Upper lobe of right lung (tissue), 1 donor: ENCODE data around the gene SUSD4. TPM values are rescaled to one million over a fixed set of nuclear protein-coding genes. Genes with fewer than 3 reads are reported as not detected.

Experiments
- ATAC-seq: fragments of 200-7000 bp; cut with Tn5 transposase; one replicate; pipeline ENCODE4 v1.9.1; 2020; ENCODE audit warnings: mild to moderate bottlenecking, moderate library complexity
- DNase-seq: peaks from one replicate; pipeline ENCODE4 v3.0.0-alpha.2; 2020
- H3K27ac ChIP-seq: fragments of 200-600 bp; one replicate; pipeline ENCODE4 v1.8.0; 2022
- H3K27me3 ChIP-seq: fragments of 200-600 bp; one replicate; pipeline ENCODE4 v1.8.0; 2022; ENCODE audit warnings: mild to moderate bottlenecking
- H3K36me3 ChIP-seq: fragments of 200-600 bp; one replicate; pipeline ENCODE4 v1.8.0; 2022
- H3K4me1 ChIP-seq: fragments of 200-600 bp; one replicate; pipeline ENCODE4 v1.8.0; 2022
- H3K4me3 ChIP-seq: fragments of 200-600 bp; one replicate; pipeline ENCODE4 v1.8.0; 2022; ENCODE audit warnings: mild to moderate bottlenecking
- H3K9me3 ChIP-seq: fragments of 200-600 bp; one replicate; pipeline ENCODE4 v1.8.0; 2022
- intact Hi-C: fragments of 100-400 bp; cut with DNase I; formaldehyde crosslinking; loops from one replicate; pipeline ENCODE4 v1.11.0; 2022
- total RNA-seq: library from RNA; stranded (reverse); fragmentation: NEBNext Ultra II Directional; extraction: Animal tissue kit (Norgen Biotek cat#: 25700); gene quantifications from one replicate; pipeline ENCODE4 v1.2.1, GENCODE V29; 2021
- TF ChIP-seq, protein P1 (sequence below): fragments of 200-600 bp; IDR thresholded peaks from one replicate; pipeline ENCODE4 v1.8.0; 2022; ENCODE audit warnings: antibody characterized with exemption
- donor health status: DM: no; HTN: yes; CAD: no; lungs with severe emphysema.

The SUSD4 gene
- total RNA-seq, 1 donor from 2014 or later: 2.2 TPM

DNA sequence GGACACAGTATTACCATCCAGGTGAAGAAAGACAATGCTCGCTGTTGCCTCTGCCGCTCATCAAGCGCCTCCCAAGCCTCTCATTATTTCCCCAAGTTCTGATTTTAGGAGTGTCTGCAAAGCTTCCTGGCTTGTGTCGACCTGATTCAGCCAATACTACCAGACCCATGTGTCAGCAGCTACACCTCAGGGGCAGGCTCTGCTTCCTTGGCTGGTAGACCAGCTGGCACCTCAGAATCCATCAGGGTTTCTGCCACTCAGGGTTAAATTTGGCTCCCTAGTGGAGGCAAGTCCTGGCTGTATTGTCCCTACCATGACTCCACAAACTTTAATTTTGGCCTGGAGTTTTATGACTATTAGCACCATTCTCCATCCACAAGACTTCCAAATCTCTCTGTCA is 35.4 kb downstream of the SUSD4 start:
- TF ChIP-seq, protein P1, sequence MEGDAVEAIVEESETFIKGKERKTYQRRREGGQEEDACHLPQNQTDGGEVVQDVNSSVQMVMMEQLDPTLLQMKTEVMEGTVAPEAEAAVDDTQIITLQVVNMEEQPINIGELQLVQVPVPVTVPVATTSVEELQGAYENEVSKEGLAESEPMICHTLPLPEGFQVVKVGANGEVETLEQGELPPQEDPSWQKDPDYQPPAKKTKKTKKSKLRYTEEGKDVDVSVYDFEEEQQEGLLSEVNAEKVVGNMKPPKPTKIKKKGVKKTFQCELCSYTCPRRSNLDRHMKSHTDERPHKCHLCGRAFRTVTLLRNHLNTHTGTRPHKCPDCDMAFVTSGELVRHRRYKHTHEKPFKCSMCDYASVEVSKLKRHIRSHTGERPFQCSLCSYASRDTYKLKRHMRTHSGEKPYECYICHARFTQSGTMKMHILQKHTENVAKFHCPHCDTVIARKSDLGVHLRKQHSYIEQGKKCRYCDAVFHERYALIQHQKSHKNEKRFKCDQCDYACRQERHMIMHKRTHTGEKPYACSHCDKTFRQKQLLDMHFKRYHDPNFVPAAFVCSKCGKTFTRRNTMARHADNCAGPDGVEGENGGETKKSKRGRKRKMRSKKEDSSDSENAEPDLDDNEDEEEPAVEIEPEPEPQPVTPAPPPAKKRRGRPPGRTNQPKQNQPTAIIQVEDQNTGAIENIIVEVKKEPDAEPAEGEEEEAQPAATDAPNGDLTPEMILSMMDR: no peak
- DNase-seq: no peak
- no peaks in the 10 kb centered on the region for H3K4me1 ChIP-seq
- intact Hi-C loops: no loop called here
- no peaks in the 10 kb centered on the region for H3K27me3 ChIP-seq
- no peak for ATAC-seq
- no peak overlapping the region for H3K4me3 ChIP-seq
- H3K36me3 ChIP-seq: no peaks in the 10 kb centered on the region
- no peaks in the 10 kb centered on the region for H3K9me3 ChIP-seq
- no peak overlapping the region for H3K27ac ChIP-seq

DNA sequence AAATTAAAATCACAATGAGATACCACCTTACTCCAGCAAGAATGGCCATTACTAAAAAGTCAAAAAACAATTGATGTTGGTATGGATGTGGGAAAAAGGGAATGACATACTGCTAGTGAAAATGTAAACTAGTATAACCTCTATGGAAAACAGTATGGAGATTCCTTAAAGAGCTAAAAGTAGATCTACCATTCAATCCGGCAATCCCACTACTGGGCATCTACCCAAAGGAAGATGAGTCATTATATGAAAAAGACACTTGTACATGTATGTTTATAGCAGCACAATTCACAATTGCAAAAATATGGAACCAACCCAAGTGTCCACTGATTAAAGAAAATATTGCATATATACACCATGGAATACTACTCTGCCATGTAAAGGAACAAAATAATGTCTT is 37.2 kb downstream of the SUSD4 start:
- H3K36me3 ChIP-seq: no peaks in the 10 kb centered on the region
- DNase-seq (no peak), ATAC-seq (no peak)
- no peaks in the 10 kb centered on the region for H3K27me3 ChIP-seq
- intact Hi-C loops: no loop called here
- TF ChIP-seq, protein P1: no peak
- H3K4me1 ChIP-seq: no peaks in the 10 kb centered on the region
- H3K4me3 ChIP-seq: no peak overlapping the region
- no peak overlapping the region for H3K27ac ChIP-seq
- H3K9me3 ChIP-seq: no peaks in the 10 kb centered on the region

DNA sequence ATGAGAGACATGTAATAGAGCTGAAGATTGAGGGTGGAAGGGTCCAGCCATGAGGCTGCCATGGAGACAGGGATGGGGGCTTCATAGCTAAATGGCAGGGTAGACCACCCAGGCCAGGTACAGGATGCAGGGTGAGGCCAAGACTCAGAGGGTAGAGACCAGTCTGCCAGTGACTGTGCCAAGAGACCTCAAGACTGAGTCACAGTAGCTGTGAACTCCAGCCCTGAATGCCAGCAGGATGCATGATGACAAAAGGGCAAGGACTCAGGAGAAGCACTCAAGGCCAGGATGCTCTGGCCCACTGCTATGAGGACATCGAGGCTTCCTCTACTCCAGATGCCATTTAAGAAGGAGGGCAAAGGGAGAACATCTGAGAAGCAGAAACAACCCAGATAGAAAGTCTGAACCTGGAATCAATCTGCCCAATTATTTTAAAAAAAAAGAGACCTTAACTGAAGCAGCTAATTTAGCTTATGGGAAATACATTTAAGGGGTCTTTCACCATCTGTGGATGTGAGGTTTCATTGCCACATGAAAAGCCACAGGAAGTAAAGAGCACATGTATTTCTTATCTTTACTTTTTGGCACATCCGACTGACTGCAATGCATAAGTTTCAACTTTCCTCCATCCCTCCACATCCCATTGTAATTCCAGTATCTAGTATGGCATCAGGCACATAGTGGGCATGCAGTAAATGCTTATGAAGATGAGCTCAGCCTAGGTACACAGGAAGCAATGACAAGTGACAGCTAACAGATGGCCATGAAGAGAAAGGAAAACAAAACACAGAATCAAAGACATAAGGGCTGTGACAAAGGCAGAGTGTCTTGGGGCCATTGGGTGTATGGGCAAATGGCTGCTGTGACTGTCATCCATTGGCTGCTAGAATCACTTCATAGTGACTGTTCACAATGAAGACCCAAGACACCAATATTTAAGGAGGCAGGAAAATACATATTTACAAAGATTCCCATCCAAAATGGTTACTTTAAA is 40.2 kb downstream of the SUSD4 start:
- TF ChIP-seq, protein P1: no peak
- H3K9me3 ChIP-seq: no peaks in the 10 kb centered on the region
- intact Hi-C loops: no loop called here
- DNase-seq (no peak), ATAC-seq (no peak)
- no peak overlapping the region for H3K27ac ChIP-seq
- H3K36me3 ChIP-seq: no peaks in the 10 kb centered on the region
- H3K27me3 ChIP-seq: no peaks in the 10 kb centered on the region
- H3K4me3 ChIP-seq: no peak overlapping the region
- H3K4me1 ChIP-seq: no peaks in the 10 kb centered on the region

- DNase-seq (no peak), ATAC-seq (no peak)
- no peaks in the 10 kb centered on the region for H3K36me3 ChIP-seq
- intact Hi-C loops: no loop called here
- H3K27me3 ChIP-seq: no peaks in the 10 kb centered on the region
- no peak overlapping the region for H3K4me3 ChIP-seq
- H3K4me1 ChIP-seq: no peaks in the 10 kb centered on the region
- no peaks in the 10 kb centered on the region for H3K9me3 ChIP-seq
- TF ChIP-seq, protein P1: no peak
- no peak overlapping the region for H3K27ac ChIP-seq
Observed at GRCh38 chr1:223322868-223323267, 41.1 kb downstream of the SUSD4 start.

DNA sequence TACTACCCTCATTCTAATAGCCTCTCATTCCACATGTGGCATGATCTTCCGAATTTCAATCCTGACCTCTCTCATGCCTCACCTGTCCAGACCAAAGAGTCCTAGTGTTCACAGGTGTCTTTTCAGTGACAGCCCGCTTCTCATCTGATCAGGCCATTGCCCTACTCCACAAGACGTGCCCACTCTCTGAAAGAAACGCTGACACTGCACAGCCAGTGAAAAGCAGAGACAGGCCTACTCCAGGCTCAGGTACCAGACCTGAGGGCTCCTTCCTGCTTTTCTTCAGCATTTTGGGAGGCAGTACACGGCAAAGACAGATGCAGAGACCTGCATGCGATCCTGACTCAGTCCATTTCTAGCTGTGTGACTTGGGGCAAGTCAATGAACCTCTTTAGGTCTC is 43.0 kb downstream of the SUSD4 start:
- H3K27me3 ChIP-seq: no peaks in the 10 kb centered on the region
- no peaks in the 10 kb centered on the region for H3K4me1 ChIP-seq
- no peak overlapping the region for H3K4me3 ChIP-seq
- H3K27ac ChIP-seq: no peak overlapping the region
- ATAC-seq (no peak), DNase-seq (no peak)
- no peaks in the 10 kb centered on the region for H3K36me3 ChIP-seq
- intact Hi-C loops: no loop called here
- no peaks in the 10 kb centered on the region for H3K9me3 ChIP-seq
- TF ChIP-seq, protein P1: no peak
